ENCODE measurements around the gene CDK5R1. TPM values are rescaled to one million over a fixed set of nuclear protein-coding genes. Genes with fewer than 3 reads are reported as not detected.

The CDK5R1 gene
- total RNA-seq, result 1 to 10 TPM in 2 of 4 donors, under 1 TPM in 2; 0.78 to 1.5 (median 1.0) TPM

- Histone ChIP-seq H3K9me3 (no peaks in the 10 kb centered on the region), H3K27ac (peak within 1 kb of the TSS; percentile 68 to 87 (median 81)), H3K36me3 (peaks cover 0 to 8% (median 0%) of the 10 kb centered on the region in 3 donors), H3K4me3 (peak within 1 kb of the TSS; percentile 35 to 69 (median 56)), H3K27me3 (no peaks in the 10 kb centered on the region), H3K4me1 (peaks cover 0 to 45% (median 19%) of the 10 kb centered on the region in 4 donors)
- no peak for DNase-seq (ENCODE audit: low spot score in 2 of 2)
- WGBS, 2 donors, result 0% methylated on average over 8 to 84 of the region's 135 CpGs
- TF ChIP-seq POLR2A (IDR thresholded peaks at IDR 0.05) (no peak), CTCF (IDR thresholded peaks at IDR 0.05) (peak in 1 of 5 experiments; percentile 8)
Observed at GRCh38 chr17:32486701-32487472, at the start of gene CDK5R1. TSS of gene CDK5R1 (plus strand) at chr17:32486993. CDS start at chr17:32487621, 628 bp downstream.

GRCh38 chr17:32440722-32441121 lies 46.1 kb upstream of the CDK5R1 start:
- DNase-seq (ENCODE audit: low spot score in 2 of 2), result no peak
- Histone ChIP-seq H3K27me3 (no peaks in the 10 kb centered on the region), H3K36me3 (no peaks in the 10 kb centered on the region), H3K27ac (no peak overlapping the region), H3K4me1 (peaks cover 0 to 14% (median 7%) of the 10 kb centered on the region in 4 donors), H3K9me3 (no peaks in the 10 kb centered on the region), H3K4me3 (no peak overlapping the region)
- WGBS, 2 donors, result 80 to 81% methylated on average over 5 of the region's 5 CpGs
- TF ChIP-seq CTCF (IDR thresholded peaks at IDR 0.05) (no peak), POLR2A (IDR thresholded peaks at IDR 0.05) (no peak), EP300 (IDR thresholded peaks at IDR 0.05) (no peak)

- TF ChIP-seq CTCF (IDR thresholded peaks at IDR 0.05) (no peak), POLR2A (IDR thresholded peaks at IDR 0.05) (no peak), EP300 (IDR thresholded peaks at IDR 0.05) (no peak)
- 49 to 61% methylated on average over 2 of the region's 2 CpGs for WGBS, 2 donors
- H3K9me3 ChIP-seq, result no peaks in the 10 kb centered on the region
Observed at GRCh38 chr17:32441886-32442285, 44.9 kb upstream of the CDK5R1 start.

GRCh38 chr17:32443827-32444300 lies 42.9 kb upstream of the CDK5R1 start:
- H3K9me3 ChIP-seq, result no peaks in the 10 kb centered on the region
- WGBS, 2 donors, result 12 to 19% methylated on average over 7 to 22 of the region's 29 CpGs
- no peaks in the 10 kb centered on the region for H3K27me3 ChIP-seq
- peaks cover 0 to 18% (median 0%) of the 10 kb centered on the region in 3 donors for H3K36me3 ChIP-seq
- H3K4me3 ChIP-seq, result peak overlapping the region; percentile 89 to 99 (median 96)
- peaks cover 0 to 38% (median 16%) of the 10 kb centered on the region in 4 donors for H3K4me1 ChIP-seq
- DNase-seq (ENCODE audit: low spot score in 2 of 2), result no peak
- H3K27ac ChIP-seq, result peak overlapping the region in 1 of 4 donors; percentile 93
- TF ChIP-seq EP300 (IDR thresholded peaks at IDR 0.05) (no peak), CTCF (IDR thresholded peaks at IDR 0.05) (no peak), POLR2A (IDR thresholded peaks at IDR 0.05) (no peak)

More at GRCh38 chr17:32441886-32442285, 44.9 kb upstream of the CDK5R1 start:
- no peak for DNase-seq (ENCODE audit: low spot score in 2 of 2)
- H3K27ac ChIP-seq, result no peak overlapping the region
- H3K36me3 ChIP-seq, result no peaks in the 10 kb centered on the region
- H3K27me3 ChIP-seq, result no peaks in the 10 kb centered on the region
- H3K4me1 ChIP-seq, result peaks cover 0 to 26% (median 16%) of the 10 kb centered on the region in 4 donors
- H3K4me3 ChIP-seq, result no peak overlapping the region
